ENCODE results near the gene ITPKA.

The ITPKA gene

GRCh38 chr15:41473418-41473817 lies 20.3 kb upstream of the ITPKA start:
- TF ChIP-seq, protein P1, sequence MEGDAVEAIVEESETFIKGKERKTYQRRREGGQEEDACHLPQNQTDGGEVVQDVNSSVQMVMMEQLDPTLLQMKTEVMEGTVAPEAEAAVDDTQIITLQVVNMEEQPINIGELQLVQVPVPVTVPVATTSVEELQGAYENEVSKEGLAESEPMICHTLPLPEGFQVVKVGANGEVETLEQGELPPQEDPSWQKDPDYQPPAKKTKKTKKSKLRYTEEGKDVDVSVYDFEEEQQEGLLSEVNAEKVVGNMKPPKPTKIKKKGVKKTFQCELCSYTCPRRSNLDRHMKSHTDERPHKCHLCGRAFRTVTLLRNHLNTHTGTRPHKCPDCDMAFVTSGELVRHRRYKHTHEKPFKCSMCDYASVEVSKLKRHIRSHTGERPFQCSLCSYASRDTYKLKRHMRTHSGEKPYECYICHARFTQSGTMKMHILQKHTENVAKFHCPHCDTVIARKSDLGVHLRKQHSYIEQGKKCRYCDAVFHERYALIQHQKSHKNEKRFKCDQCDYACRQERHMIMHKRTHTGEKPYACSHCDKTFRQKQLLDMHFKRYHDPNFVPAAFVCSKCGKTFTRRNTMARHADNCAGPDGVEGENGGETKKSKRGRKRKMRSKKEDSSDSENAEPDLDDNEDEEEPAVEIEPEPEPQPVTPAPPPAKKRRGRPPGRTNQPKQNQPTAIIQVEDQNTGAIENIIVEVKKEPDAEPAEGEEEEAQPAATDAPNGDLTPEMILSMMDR (IDR thresholded peaks at IDR 0.05; ENCODE audit: insufficient read depth, missing control alignments) = no peak
- no peak for DNase-seq (ENCODE audit: insufficient read length, low spot score)

DNA sequence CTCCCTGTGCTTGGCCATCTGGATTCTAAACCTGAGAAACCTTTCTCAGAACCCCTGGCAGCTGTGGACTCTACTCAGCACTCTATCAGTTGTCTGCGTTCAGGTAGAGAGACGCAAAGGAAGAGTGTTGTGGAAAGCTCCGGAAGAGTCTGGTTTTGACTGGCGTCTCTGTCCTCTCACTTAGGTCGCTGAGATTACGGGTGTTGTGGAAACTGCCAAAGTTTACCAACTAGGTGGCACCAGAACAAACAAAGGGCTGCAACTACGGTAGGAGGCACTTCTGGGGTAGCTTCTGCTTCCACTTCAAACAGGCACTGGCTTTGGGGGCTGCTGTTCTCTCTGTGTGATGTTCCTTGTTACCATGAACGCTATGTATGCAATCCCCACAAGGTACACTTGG lies 19.2 kb upstream of the ITPKA start:
- FAIRE-seq (no peak), DNase-seq (ENCODE audit: insufficient read length, low spot score) (no peak)
- TF ChIP-seq, protein P1 (IDR thresholded peaks at IDR 0.05; ENCODE audit: insufficient read depth, missing control alignments) = no peak

More at GRCh38 chr15:41473418-41473817, 20.3 kb upstream of the ITPKA start:
- FAIRE-seq = no peak

- DNase-seq (ENCODE audit: insufficient read length, low spot score) = no peak
- no peak for FAIRE-seq
These were observed 18.7 kb upstream of the ITPKA start for GRCh38 chr15:41474941-41475340.

DNA sequence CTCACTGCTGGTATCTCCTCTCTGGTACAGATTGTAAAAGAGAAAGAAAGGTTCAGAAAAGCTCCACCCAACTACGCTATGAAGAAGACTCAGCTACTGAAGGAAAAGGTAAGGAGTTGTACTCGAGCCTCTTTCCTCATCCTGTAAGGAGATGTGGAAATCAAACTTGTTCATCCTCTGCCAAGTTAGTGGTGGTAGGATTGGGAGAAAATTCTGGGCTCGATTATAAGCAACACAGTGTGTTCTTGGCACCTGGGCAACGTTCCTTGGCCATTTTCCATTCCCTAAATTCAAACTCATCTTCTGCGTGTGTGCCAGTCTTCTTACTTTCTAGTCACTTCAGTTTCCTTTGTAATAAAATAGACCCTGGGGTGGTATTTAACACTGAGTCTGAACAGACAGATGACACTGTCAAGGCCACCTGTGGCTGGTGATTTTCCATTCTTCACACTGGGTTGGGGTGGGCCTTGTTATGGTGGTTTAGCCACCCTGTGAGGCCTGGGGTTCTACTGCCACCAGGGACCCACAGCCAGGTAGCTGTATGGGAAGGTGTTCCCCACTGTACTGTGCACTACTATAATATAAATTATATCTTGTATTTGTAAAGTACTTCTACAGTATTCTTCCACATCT lies 17.1 kb upstream of the ITPKA start:
- TF ChIP-seq, protein P1 (IDR thresholded peaks at IDR 0.05; ENCODE audit: insufficient read depth, missing control alignments) = no peak
- FAIRE-seq = no peak

More at GRCh38 chr15:41474941-41475340, 18.7 kb upstream of the ITPKA start:
- TF ChIP-seq, protein P1 (IDR thresholded peaks at IDR 0.05; ENCODE audit: insufficient read depth, missing control alignments) = no peak

GRCh38 chr15:41480396-41481140 lies 13.1 kb upstream of the ITPKA start:
- DNase-seq (ENCODE audit: insufficient read length, low spot score) (no peak), FAIRE-seq (no peak)

More for the DNA sequence above, 17.1 kb upstream of the ITPKA start:
- no peak for DNase-seq (ENCODE audit: insufficient read length, low spot score)

GRCh38 chr15:41482110-41482877 lies 11.4 kb upstream of the ITPKA start:
- TF ChIP-seq, protein P1 (IDR thresholded peaks at IDR 0.05; ENCODE audit: insufficient read depth, missing control alignments) = no peak
- DNase-seq (ENCODE audit: insufficient read length, low spot score) (no peak), FAIRE-seq (no peak)

More at GRCh38 chr15:41480396-41481140, 13.1 kb upstream of the ITPKA start:
- TF ChIP-seq, protein P1 (IDR thresholded peaks at IDR 0.05; ENCODE audit: insufficient read depth, missing control alignments) = no peak
